ENCODE results near the gene SPATA6L.

DNA sequence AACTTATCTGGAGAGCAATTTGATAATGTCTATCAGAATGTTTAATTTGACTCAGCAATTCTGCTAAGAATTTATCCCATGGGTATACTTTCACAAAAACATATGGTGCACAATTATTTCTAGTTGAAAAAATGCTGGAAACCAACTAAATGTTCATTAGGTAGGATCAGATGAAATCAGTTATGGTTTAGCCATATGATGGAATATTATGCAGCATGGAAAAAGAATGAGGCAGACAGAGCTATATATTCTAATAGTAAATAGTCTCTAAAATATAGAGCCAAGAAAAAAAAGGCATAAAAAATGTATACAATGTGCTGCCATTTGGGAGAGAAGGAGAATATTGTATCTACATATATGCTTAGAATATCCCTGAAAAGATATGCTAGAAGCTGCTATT lies 3.6 kb upstream of the SPATA6L start:
- TF ChIP-seq, protein P1, sequence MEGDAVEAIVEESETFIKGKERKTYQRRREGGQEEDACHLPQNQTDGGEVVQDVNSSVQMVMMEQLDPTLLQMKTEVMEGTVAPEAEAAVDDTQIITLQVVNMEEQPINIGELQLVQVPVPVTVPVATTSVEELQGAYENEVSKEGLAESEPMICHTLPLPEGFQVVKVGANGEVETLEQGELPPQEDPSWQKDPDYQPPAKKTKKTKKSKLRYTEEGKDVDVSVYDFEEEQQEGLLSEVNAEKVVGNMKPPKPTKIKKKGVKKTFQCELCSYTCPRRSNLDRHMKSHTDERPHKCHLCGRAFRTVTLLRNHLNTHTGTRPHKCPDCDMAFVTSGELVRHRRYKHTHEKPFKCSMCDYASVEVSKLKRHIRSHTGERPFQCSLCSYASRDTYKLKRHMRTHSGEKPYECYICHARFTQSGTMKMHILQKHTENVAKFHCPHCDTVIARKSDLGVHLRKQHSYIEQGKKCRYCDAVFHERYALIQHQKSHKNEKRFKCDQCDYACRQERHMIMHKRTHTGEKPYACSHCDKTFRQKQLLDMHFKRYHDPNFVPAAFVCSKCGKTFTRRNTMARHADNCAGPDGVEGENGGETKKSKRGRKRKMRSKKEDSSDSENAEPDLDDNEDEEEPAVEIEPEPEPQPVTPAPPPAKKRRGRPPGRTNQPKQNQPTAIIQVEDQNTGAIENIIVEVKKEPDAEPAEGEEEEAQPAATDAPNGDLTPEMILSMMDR (IDR thresholded peaks at IDR 0.05): no peak
- no peak for TF ChIP-seq POLR2A (IDR thresholded peaks at IDR 0.05)

Measured in thyroid gland (tissue), 4 donors.